ENCODE measurements around the gene SYNPR.

The SYNPR gene

GRCh38 chr3:63308072-63308471, 30.0 kb downstream of the SYNPR start:
- DNase-seq = no peak

- no peak for DNase-seq
These were observed 31.7 kb downstream of the SYNPR start for GRCh38 chr3:63309768-63310167.

GRCh38 chr3:63323766-63324165, 45.7 kb downstream of the SYNPR start:
- DNase-seq = no peak

GRCh38 chr3:63324621-63325020, 46.5 kb downstream of the SYNPR start:
- DNase-seq = no peak

- no peak for DNase-seq
These were observed 47.3 kb downstream of the SYNPR start for GRCh38 chr3:63325386-63325785.

- no peak for DNase-seq
These were observed 50.3 kb downstream of the SYNPR start for GRCh38 chr3:63328365-63328764.

GRCh38 chr3:63331520-63331919, 53.4 kb downstream of the SYNPR start:
- no peak for DNase-seq

- no peak for DNase-seq
These were observed 55.7 kb downstream of the SYNPR start for GRCh38 chr3:63333815-63334214.

- no peak for DNase-seq
These were observed 60.2 kb downstream of the SYNPR start for GRCh38 chr3:63338351-63338750.

- peak; percentile 3 to 30 for DNase-seq
These were observed 65.6 kb downstream of the SYNPR start for GRCh38 chr3:63343674-63344073.

- DNase-seq = no peak
These were observed 66.6 kb downstream of the SYNPR start for GRCh38 chr3:63344661-63345060.

- DNase-seq = peak in 1 of 2 experiments; percentile 11
These were observed 71.8 kb downstream of the SYNPR start for GRCh38 chr3:63349583-63350573.

- peak in 1 of 2 experiments; percentile 26 for DNase-seq
These were observed 73.3 kb downstream of the SYNPR start for GRCh38 chr3:63351159-63352007.

- DNase-seq = no peak
These were observed 73.8 kb downstream of the SYNPR start for GRCh38 chr3:63352008-63352279.

- no peak for DNase-seq
These were observed 75.3 kb downstream of the SYNPR start for GRCh38 chr3:63353383-63353782.

GRCh38 chr3:63354160-63354559, 76.1 kb downstream of the SYNPR start:
- no peak for DNase-seq

GRCh38 chr3:63355809-63356208, 77.7 kb downstream of the SYNPR start:
- DNase-seq = no peak

GRCh38 chr3:63364495-63364894, 86.4 kb downstream of the SYNPR start:
- DNase-seq = no peak

- DNase-seq = no peak
These were observed 86.8 kb downstream of the SYNPR start for GRCh38 chr3:63364910-63365309.

- DNase-seq = no peak
These were observed 87.6 kb downstream of the SYNPR start for GRCh38 chr3:63365671-63366070.

GRCh38 chr3:63370094-63370493, 92.0 kb downstream of the SYNPR start:
- no peak for DNase-seq

- no peak for DNase-seq
These were observed 104.9 kb downstream of the SYNPR start for GRCh38 chr3:63383040-63383439.

GRCh38 chr3:63384382-63384781, 106.3 kb downstream of the SYNPR start:
- no peak for DNase-seq

GRCh38 chr3:63385629-63386028, 107.5 kb downstream of the SYNPR start:
- no peak for DNase-seq
